A673 (cell line): ENCODE measurements around the gene DIP2B.

Experiments
- EZH2 ChIP-seq: fragments of 200-600 bp; sonication (generic); IDR thresholded peaks from 2 replicates; pipeline ENCODE4 v1.6.1; 2017; ENCODE audit warnings: borderline replicate concordance, low read depth, mild to moderate bottlenecking, mixed read lengths, antibody characterized with exemption, low read length; ENCODE audit not compliant: poor library complexity, severe bottlenecking
- TF ChIP-seq, protein P1 (sequence below): fragments of 300-800, 200-600 bp; sonication (generic); conservative IDR thresholded peaks from 2 replicates; pipeline ENCODE4 v1.5.1; 2017; ENCODE audit warnings: low read depth, mild to moderate bottlenecking, antibody characterized with exemption, low read length, moderate library complexity, mixed read lengths

DNA sequence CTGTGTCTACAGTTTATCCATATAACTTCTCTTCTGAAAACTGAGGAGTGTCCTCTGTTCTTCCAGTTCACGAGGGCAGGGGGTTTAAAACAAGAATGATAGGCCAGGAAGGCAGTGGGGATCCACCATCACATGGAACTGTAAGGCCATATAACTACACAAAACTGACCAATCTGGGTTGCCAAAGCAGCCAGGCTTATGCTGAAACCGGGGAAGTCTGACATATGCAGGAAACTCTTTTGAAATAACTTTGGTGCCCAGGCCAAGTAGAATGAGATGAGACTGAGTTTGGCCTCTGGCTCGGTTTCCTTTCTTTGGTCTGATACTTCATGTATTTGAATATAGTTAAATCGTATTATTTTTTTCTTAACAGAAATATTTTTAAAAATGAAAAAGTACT is 241.1 kb downstream of the DIP2B start:
- TF ChIP-seq EZH2, result no peak
- TF ChIP-seq, protein P1, sequence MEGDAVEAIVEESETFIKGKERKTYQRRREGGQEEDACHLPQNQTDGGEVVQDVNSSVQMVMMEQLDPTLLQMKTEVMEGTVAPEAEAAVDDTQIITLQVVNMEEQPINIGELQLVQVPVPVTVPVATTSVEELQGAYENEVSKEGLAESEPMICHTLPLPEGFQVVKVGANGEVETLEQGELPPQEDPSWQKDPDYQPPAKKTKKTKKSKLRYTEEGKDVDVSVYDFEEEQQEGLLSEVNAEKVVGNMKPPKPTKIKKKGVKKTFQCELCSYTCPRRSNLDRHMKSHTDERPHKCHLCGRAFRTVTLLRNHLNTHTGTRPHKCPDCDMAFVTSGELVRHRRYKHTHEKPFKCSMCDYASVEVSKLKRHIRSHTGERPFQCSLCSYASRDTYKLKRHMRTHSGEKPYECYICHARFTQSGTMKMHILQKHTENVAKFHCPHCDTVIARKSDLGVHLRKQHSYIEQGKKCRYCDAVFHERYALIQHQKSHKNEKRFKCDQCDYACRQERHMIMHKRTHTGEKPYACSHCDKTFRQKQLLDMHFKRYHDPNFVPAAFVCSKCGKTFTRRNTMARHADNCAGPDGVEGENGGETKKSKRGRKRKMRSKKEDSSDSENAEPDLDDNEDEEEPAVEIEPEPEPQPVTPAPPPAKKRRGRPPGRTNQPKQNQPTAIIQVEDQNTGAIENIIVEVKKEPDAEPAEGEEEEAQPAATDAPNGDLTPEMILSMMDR, result no peak
